Measurements from ENCODE around the gene N4BP2L2. TPM values are rescaled to one million over a fixed set of nuclear protein-coding genes. Genes with fewer than 3 reads are reported as not detected.

Gene N4BP2L2
- total and polyA plus RNA-seq, 8 donors = 25.5 to 232 (median 123) TPM

DNA sequence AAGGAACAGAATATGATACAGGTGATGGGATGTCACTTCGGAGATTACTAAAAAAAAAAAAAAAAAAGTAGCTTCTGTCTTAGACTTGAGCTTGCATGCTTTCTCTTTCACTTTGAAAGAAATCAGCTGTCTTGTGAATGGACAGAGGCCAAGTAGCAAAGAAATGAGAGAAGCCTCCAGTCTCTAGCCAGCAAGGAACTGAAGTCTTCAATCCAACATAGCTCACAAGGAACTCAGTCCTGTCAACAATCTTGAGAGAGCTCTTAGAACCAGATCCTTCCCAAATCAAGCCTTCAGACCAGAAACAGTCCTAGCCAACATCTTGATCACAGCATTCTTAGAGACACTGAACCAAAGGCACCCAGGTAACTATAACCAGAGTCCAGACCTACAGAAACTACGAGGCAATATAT, 7.7 kb downstream of the N4BP2L2 start:
- 32 to 60% (median 46%) methylated on average over 2 of the region's 2 CpGs for WGBS, 5 donors
- H3K9me3 ChIP-seq = no peaks in the 10 kb centered on the region
- TF ChIP-seq POLR2A (IDR thresholded peaks at IDR 0.05) (no peak), EP300 (IDR thresholded peaks at IDR 0.05) (no peak), POLR2AphosphoS5 (IDR thresholded peaks at IDR 0.05) (no peak)
- TF ChIP-seq, protein P1, sequence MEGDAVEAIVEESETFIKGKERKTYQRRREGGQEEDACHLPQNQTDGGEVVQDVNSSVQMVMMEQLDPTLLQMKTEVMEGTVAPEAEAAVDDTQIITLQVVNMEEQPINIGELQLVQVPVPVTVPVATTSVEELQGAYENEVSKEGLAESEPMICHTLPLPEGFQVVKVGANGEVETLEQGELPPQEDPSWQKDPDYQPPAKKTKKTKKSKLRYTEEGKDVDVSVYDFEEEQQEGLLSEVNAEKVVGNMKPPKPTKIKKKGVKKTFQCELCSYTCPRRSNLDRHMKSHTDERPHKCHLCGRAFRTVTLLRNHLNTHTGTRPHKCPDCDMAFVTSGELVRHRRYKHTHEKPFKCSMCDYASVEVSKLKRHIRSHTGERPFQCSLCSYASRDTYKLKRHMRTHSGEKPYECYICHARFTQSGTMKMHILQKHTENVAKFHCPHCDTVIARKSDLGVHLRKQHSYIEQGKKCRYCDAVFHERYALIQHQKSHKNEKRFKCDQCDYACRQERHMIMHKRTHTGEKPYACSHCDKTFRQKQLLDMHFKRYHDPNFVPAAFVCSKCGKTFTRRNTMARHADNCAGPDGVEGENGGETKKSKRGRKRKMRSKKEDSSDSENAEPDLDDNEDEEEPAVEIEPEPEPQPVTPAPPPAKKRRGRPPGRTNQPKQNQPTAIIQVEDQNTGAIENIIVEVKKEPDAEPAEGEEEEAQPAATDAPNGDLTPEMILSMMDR (IDR thresholded peaks at IDR 0.05) = no peak
- no peaks in the 10 kb centered on the region for H3K27me3 ChIP-seq
- intact Hi-C loops (cut with DNase I; ENCODE audit: low total_unique reads) = no loop called here
- H3K27ac ChIP-seq = peak overlapping the region in 3 of 5 donors; percentile 27 to 77 (median 61)
- H3K4me3 ChIP-seq = no peak overlapping the region
- peaks cover 0 to 22% (median 9%) of the 10 kb centered on the region in 4 donors for H3K36me3 ChIP-seq
- H3K4me1 ChIP-seq = peaks cover 41 to 96% (median 71%) of the 10 kb centered on the region in 4 donors
- peak in 1 of 2 donors; percentile 81 for DNase-seq

DNA sequence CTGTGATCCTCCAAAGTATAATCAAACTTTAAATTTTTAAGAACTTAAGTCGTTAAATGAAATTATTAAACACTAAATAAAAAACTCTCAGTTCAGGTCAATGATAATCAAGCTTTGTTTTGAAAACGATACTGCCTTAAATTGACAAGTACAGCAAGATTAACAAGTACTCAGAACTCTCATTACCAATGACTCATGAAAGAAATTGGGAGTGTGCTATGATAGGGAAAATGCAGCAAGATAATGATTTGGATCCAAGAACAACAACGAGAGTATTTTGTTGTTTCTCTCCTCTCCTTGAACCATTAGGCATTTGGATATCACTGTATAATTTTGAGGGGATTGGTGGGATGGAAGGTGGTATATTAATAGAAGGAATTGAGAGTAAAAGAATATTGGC, 10.2 kb downstream of the N4BP2L2 start:
- Histone ChIP-seq H3K9me3 (no peaks in the 10 kb centered on the region), H3K4me3 (no peak overlapping the region), H3K36me3 (peaks cover 0 to 26% (median 17%) of the 10 kb centered on the region in 4 donors), H3K4me1 (peaks cover 26 to 76% (median 46%) of the 10 kb centered on the region in 4 donors), H3K27ac (no peak overlapping the region), H3K27me3 (no peaks in the 10 kb centered on the region)
- 31 to 61% (median 36%) methylated on average over 3 of the region's 3 CpGs for WGBS, 5 donors
- intact Hi-C loops (cut with DNase I; ENCODE audit: low total_unique reads) = no loop called here
- TF ChIP-seq POLR2AphosphoS5 (IDR thresholded peaks at IDR 0.05) (no peak), EP300 (IDR thresholded peaks at IDR 0.05) (no peak), POLR2A (IDR thresholded peaks at IDR 0.05) (no peak)
- TF ChIP-seq, protein P1 (IDR thresholded peaks at IDR 0.05) = no peak
- no peak for DNase-seq

DNA sequence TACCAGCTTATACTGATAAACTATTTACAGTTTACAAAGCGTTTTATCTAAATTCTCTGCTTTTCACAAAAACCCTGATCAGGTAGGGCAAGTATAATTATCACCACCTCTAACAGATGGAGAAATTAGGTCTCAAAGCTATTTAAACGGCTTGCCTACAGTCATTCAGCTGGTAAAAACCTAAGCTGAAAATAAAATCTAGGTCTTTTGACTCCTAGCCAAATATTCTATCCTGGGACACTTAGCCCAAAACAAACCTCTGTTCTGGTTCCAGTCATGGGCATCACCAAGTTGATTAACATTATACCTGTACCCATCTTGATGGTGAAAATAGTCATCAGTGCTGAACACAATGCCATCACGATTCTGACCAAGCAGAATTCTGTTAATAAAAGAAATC, 11.4 kb downstream of the N4BP2L2 start:
- no peaks in the 10 kb centered on the region for H3K27me3 ChIP-seq
- no peaks in the 10 kb centered on the region for H3K9me3 ChIP-seq
- H3K27ac ChIP-seq = no peak overlapping the region
- DNase-seq = no peak
- peaks cover 26 to 65% (median 40%) of the 10 kb centered on the region in 4 donors for H3K4me1 ChIP-seq
- H3K4me3 ChIP-seq = no peak overlapping the region
- H3K36me3 ChIP-seq = peaks cover 0 to 38% (median 24%) of the 10 kb centered on the region in 4 donors
- intact Hi-C loops (cut with DNase I; ENCODE audit: low total_unique reads) = no loop called here
- TF ChIP-seq POLR2A (IDR thresholded peaks at IDR 0.05) = no peak
- TF ChIP-seq, protein P1 (IDR thresholded peaks at IDR 0.05) = no peak
- TF ChIP-seq EP300 (IDR thresholded peaks at IDR 0.05) = no peak
- no peak for TF ChIP-seq POLR2AphosphoS5 (IDR thresholded peaks at IDR 0.05)
- 69 to 80% (median 75%) methylated on average over 3 of the region's 3 CpGs for WGBS, 5 donors

DNA sequence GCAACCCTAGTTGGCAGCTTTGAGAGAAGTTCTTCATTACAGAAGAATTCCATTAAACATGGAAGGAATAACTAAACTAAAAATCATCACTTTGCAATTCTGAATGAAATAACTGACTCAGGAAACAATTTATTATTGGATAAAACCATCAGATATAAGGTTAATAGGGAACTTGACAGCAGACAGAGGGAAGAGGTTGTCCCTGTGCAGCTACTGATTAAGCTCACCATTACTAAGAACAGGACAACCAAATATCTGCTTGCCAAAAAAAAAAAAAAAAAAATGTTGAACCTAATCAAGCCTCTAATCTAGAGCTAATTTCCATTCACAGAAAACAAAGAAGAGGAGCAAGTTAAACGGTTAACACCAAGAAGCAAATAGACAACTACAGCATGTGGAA, 12.8 kb downstream of the N4BP2L2 start:
- intact Hi-C loops (cut with DNase I; ENCODE audit: low total_unique reads) = no loop called here
- Histone ChIP-seq H3K27me3 (no peaks in the 10 kb centered on the region), H3K4me3 (no peak overlapping the region), H3K36me3 (peaks cover 0 to 50% (median 37%) of the 10 kb centered on the region in 4 donors), H3K9me3 (no peaks in the 10 kb centered on the region), H3K4me1 (peaks cover 13 to 51% (median 27%) of the 10 kb centered on the region in 4 donors), H3K27ac (no peak overlapping the region)
- TF ChIP-seq, protein P1 (IDR thresholded peaks at IDR 0.05) = no peak
- no peak for DNase-seq
- 3 to 67% (median 33%) methylated on average over 1 of the region's 1 CpG for WGBS, 5 donors

All from stomach (tissue), 9 donors.